Glutamatergic neuron (in vitro differentiated cells): ENCODE results near the gene BCAN. TPM values are rescaled to one million over a fixed set of nuclear protein-coding genes. Genes with fewer than 3 reads are reported as not detected.

ENCODE experiments used
- DNase-seq: peaks from one replicate; pipeline ENCODE4 v3.0.0; 2022
- H3K27ac Mint-ChIP-seq: one replicate; pipeline ENCODE4 v1.8.0; 2020; ENCODE audit warnings: mild to moderate bottlenecking, mixed read lengths, inconsistent platforms; ENCODE audit not compliant: unreplicated experiment
- H3K27me3 Mint-ChIP-seq: one replicate; pipeline ENCODE4 v1.8.0; 2020; ENCODE audit warnings: mild to moderate bottlenecking, moderate library complexity, mixed read lengths, inconsistent platforms; ENCODE audit not compliant: unreplicated experiment
- H3K36me3 Mint-ChIP-seq: one replicate; pipeline ENCODE4 v1.8.0; 2020; ENCODE audit warnings: mild to moderate bottlenecking, mixed read lengths, inconsistent platforms; ENCODE audit not compliant: unreplicated experiment
- H3K4me1 Mint-ChIP-seq: one replicate; pipeline ENCODE4 v1.8.0; 2020; ENCODE audit warnings: mild to moderate bottlenecking, low read depth, mixed read lengths, inconsistent platforms; ENCODE audit not compliant: unreplicated experiment
- H3K4me3 Mint-ChIP-seq: one replicate; pipeline ENCODE4 v1.8.0; 2020; ENCODE audit warnings: mild to moderate bottlenecking, mixed read lengths, inconsistent platforms; ENCODE audit not compliant: unreplicated experiment
- H3K9me3 Mint-ChIP-seq: one replicate; pipeline ENCODE4 v1.8.0; 2020; ENCODE audit warnings: mild to moderate bottlenecking, moderate library complexity, mixed read lengths, inconsistent platforms; ENCODE audit not compliant: unreplicated experiment
- CTCF ChIP-seq: fragments of 200-600 bp; sonication (generic); IDR thresholded peaks from one replicate; pipeline ENCODE4 v1.5.0; 2021; ENCODE audit not compliant: partially characterized antibody, unreplicated experiment
- total RNA-seq: library from RNA; stranded (reverse); fragmentation: NEBNext Ultra II Directional; extraction: Animal tissue kit (Norgen Biotek cat#: 25700); gene quantifications from one replicate; pipeline ENCODE4 v1.2.1, GENCODE V29; 2021; ENCODE audit not compliant: unreplicated experiment

BCAN gene
- total RNA-seq, 1 donor from 2014 or later, result 10.3 TPM

- no peak for TF ChIP-seq CTCF
- Mint-ChIP-seq H3K27me3 (peaks cover 13% of the 10 kb centered on the region), H3K4me3 (no peak overlapping the region)
These were observed 38.1 kb downstream of the BCAN start for GRCh38 chr1:156680056-156680455.

GRCh38 chr1:156681196-156681960 lies 39.5 kb downstream of the BCAN start:
- H3K27me3 Mint-ChIP-seq, result peaks cover 3% of the 10 kb centered on the region
- peaks cover 1% of the 10 kb centered on the region for H3K9me3 Mint-ChIP-seq
- H3K36me3 Mint-ChIP-seq, result no peaks in the 10 kb centered on the region

More at GRCh38 chr1:156680056-156680455, 38.1 kb downstream of the BCAN start:
- no peak overlapping the region for H3K27ac Mint-ChIP-seq
- H3K9me3 Mint-ChIP-seq, result peaks cover 9% of the 10 kb centered on the region
- no peak for DNase-seq
- H3K4me1 Mint-ChIP-seq, result peaks cover 11% of the 10 kb centered on the region
- H3K36me3 Mint-ChIP-seq, result no peaks in the 10 kb centered on the region

GRCh38 chr1:156682166-156682890 lies 40.4 kb downstream of the BCAN start:
- Mint-ChIP-seq H3K36me3 (no peaks in the 10 kb centered on the region), H3K9me3 (peaks cover 1% of the 10 kb centered on the region), H3K4me3 (no peak overlapping the region), H3K4me1 (peaks cover 8% of the 10 kb centered on the region), H3K27ac (no peak overlapping the region), H3K27me3 (peaks cover 3% of the 10 kb centered on the region)
- no peak for TF ChIP-seq CTCF
- peak; percentile 34 for DNase-seq

More at GRCh38 chr1:156681196-156681960, 39.5 kb downstream of the BCAN start:
- no peak overlapping the region for H3K27ac Mint-ChIP-seq
- H3K4me3 Mint-ChIP-seq, result no peak overlapping the region
- peaks cover 8% of the 10 kb centered on the region for H3K4me1 Mint-ChIP-seq
- no peak for DNase-seq
- no peak for TF ChIP-seq CTCF

- TF ChIP-seq CTCF, result no peak
- no peak overlapping the region for H3K4me3 Mint-ChIP-seq
- H3K9me3 Mint-ChIP-seq, result peaks cover 2% of the 10 kb centered on the region
- DNase-seq, result no peak
- peaks cover 1% of the 10 kb centered on the region for H3K4me1 Mint-ChIP-seq
- no peak overlapping the region for H3K27ac Mint-ChIP-seq
- H3K27me3 Mint-ChIP-seq, result peaks cover 4% of the 10 kb centered on the region
- H3K36me3 Mint-ChIP-seq, result no peaks in the 10 kb centered on the region
These were observed 42.4 kb downstream of the BCAN start for GRCh38 chr1:156684227-156684782.
